HL-60 (cell line): ENCODE results near the gene CLN5.

ENCODE experiments used
- DNase-seq, 2 experiments: peaks; one replicate each; pipeline ENCODE4 v3.0.0-alpha.2; 2010 to 2020; ENCODE audit warnings: low read depth in 1 of 2, low spot score in 1 of 2
- H3K27ac ChIP-seq: fragments of 250-450 bp; sonication (Bioruptor Pico); replicated peaks from 2 replicates; pipeline ENCODE4 v1.5.1; 2020; ENCODE audit warnings: mild to moderate bottlenecking, moderate library complexity
- H3K27me3 ChIP-seq: fragments of 250-450 bp; sonication (Bioruptor Pico); 2 replicates; pipeline ENCODE4 v1.5.1; 2021; ENCODE audit warnings: mild to moderate bottlenecking, moderate library complexity; ENCODE audit not compliant: insufficient read depth, poor library complexity, severe bottlenecking
- H3K4me3 ChIP-seq: replicated peaks from 2 replicates; pipeline ENCODE4 v1.5.1; 2011; ENCODE audit warnings: mild to moderate bottlenecking, control low read depth, low read length; ENCODE audit not compliant: insufficient read depth
- GABPA ChIP-seq: IDR thresholded peaks from 2 replicates; pipeline ENCODE4 v1.6.1; 2012; ENCODE audit warnings: low read depth
- POLR2AphosphoS5 ChIP-seq: IDR thresholded peaks from 2 replicates; pipeline ENCODE4 v1.6.1; 2012; ENCODE audit warnings: low read depth
- SPI1 ChIP-seq: IDR thresholded peaks from 2 replicates; pipeline ENCODE4 v1.6.1; 2012; ENCODE audit warnings: low read depth, mild to moderate bottlenecking, borderline replicate concordance
- TF ChIP-seq, protein P1 (sequence below): IDR thresholded peaks from one replicate; pipeline ENCODE4 v1.5.1; 2011; ENCODE audit warnings: low read length, control low read depth, inconsistent platforms; ENCODE audit not compliant: insufficient read depth
- TF ChIP-seq, protein P2 (sequence below): IDR thresholded peaks from 2 replicates; pipeline ENCODE4 v1.6.1; 2012; ENCODE audit warnings: low read depth; ENCODE audit not compliant: insufficient replicate concordance

Gene CLN5

DNA sequence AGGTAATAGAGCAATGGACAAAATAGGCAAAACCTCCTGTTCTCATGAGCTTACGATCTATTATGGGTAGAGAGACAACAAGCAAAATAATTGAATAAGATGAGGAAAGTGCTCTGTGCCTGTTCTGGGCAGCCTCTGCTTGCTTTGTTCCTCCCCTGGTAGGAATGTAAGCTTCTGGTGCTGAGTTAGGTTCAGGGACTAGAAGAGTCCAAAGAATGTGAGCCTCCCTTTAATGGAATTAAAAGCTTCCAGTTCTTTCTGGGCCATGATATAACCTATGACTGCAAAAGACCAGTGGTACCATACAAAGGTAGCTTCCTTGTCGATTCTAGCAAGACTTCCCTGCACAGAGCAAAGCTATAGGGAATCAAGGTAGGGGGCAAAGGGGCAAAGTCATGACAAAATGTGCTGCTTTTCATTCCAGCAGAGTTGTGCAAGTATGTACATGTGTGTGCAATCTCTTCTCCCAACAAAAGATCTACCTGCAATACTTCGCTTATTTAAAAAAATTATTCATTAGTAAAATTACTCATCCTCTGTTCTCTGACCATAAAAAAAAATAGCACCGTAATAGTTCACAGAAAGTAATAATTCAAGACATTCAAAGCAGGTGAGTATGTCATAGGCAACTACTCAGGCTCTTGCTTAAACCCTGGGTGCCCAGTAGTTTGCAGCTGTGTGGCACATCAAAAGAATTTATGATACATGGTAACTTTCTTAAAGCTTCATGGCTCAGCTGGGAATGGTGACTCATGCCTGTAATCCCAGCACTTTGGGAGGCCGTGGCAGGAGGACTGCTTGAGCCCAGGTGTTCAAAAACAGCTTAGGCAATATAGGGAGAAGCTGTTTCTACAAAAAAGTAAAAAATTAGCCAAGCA lies 22.2 kb upstream of the CLN5 start:
- TF ChIP-seq, protein P1, sequence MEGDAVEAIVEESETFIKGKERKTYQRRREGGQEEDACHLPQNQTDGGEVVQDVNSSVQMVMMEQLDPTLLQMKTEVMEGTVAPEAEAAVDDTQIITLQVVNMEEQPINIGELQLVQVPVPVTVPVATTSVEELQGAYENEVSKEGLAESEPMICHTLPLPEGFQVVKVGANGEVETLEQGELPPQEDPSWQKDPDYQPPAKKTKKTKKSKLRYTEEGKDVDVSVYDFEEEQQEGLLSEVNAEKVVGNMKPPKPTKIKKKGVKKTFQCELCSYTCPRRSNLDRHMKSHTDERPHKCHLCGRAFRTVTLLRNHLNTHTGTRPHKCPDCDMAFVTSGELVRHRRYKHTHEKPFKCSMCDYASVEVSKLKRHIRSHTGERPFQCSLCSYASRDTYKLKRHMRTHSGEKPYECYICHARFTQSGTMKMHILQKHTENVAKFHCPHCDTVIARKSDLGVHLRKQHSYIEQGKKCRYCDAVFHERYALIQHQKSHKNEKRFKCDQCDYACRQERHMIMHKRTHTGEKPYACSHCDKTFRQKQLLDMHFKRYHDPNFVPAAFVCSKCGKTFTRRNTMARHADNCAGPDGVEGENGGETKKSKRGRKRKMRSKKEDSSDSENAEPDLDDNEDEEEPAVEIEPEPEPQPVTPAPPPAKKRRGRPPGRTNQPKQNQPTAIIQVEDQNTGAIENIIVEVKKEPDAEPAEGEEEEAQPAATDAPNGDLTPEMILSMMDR = no peak
- TF ChIP-seq POLR2AphosphoS5 = no peak
- TF ChIP-seq SPI1 = no peak
- TF ChIP-seq, protein P2, sequence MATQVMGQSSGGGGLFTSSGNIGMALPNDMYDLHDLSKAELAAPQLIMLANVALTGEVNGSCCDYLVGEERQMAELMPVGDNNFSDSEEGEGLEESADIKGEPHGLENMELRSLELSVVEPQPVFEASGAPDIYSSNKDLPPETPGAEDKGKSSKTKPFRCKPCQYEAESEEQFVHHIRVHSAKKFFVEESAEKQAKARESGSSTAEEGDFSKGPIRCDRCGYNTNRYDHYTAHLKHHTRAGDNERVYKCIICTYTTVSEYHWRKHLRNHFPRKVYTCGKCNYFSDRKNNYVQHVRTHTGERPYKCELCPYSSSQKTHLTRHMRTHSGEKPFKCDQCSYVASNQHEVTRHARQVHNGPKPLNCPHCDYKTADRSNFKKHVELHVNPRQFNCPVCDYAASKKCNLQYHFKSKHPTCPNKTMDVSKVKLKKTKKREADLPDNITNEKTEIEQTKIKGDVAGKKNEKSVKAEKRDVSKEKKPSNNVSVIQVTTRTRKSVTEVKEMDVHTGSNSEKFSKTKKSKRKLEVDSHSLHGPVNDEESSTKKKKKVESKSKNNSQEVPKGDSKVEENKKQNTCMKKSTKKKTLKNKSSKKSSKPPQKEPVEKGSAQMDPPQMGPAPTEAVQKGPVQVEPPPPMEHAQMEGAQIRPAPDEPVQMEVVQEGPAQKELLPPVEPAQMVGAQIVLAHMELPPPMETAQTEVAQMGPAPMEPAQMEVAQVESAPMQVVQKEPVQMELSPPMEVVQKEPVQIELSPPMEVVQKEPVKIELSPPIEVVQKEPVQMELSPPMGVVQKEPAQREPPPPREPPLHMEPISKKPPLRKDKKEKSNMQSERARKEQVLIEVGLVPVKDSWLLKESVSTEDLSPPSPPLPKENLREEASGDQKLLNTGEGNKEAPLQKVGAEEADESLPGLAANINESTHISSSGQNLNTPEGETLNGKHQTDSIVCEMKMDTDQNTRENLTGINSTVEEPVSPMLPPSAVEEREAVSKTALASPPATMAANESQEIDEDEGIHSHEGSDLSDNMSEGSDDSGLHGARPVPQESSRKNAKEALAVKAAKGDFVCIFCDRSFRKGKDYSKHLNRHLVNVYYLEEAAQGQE = no peak
- TF ChIP-seq GABPA = no peak
- peaks cover 13% of the 10 kb centered on the region for H3K27me3 ChIP-seq
- H3K4me3 ChIP-seq = no peak overlapping the region
- no peak overlapping the region for H3K27ac ChIP-seq
- DNase-seq = no peak

DNA sequence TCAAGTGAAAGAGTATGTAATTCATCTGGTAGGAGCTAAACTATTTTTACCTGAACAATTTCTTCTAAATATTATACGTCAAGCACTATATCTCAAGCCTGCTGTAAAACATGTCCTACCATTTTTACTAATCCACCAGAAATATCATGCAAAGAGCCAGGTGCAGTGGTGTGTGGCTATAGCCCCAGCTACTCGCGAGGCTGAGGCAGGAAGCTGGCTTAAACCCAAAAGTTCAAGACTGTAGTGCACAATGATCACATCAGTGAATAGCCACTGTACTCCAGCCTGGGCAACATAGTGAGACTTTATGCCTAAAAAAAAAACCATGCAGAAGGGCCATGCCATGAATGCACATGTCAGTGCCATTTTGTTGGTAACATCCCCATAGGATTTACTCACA lies 20.7 kb upstream of the CLN5 start:
- DNase-seq = no peak
- Histone ChIP-seq H3K4me3 (no peak overlapping the region), H3K27ac (no peak overlapping the region), H3K27me3 (peaks cover 14% of the 10 kb centered on the region)
- TF ChIP-seq POLR2AphosphoS5 (no peak), GABPA (no peak), SPI1 (no peak)
- TF ChIP-seq, protein P2 = no peak
- TF ChIP-seq, protein P1 = no peak

GRCh38 chr13:76971851-76972829 lies 19.7 kb upstream of the CLN5 start:
- no peak overlapping the region for H3K27ac ChIP-seq
- no peak for DNase-seq
- no peak for TF ChIP-seq POLR2AphosphoS5
- no peak for TF ChIP-seq SPI1
- no peak for TF ChIP-seq GABPA
- TF ChIP-seq, protein P1 = no peak
- TF ChIP-seq, protein P2 = no peak
- H3K27me3 ChIP-seq = peaks cover 14% of the 10 kb centered on the region
- no peak overlapping the region for H3K4me3 ChIP-seq
